Measurements from ENCODE around the gene METTL9.
"Not testable (repeated sequence)": the region's sequence is repeated elsewhere in the genome, so short reads cannot be mapped to it uniquely, and the experiment has no call there.

Gene METTL9

GRCh38 chr16:21625026-21625425 lies 25.6 kb downstream of the METTL9 start:
- TF ChIP-seq EZH2phosphoT487 (IDR thresholded peaks at IDR 0.05; ENCODE audit: borderline replicate concordance), result no peak
- Histone ChIP-seq H3K9me2 (replicated peaks; ENCODE audit: low read depth, low read length) (no peaks in the 10 kb centered on the region), H3K79me2 (ENCODE audit: insufficient read depth, low read length) (peaks cover 49% of the 10 kb centered on the region), H3K4me3 (ENCODE audit: low read length, poor library complexity, severe bottlenecking) (no peak overlapping the region), H3K36me3 (ENCODE audit: insufficient read depth, low read length) (peaks cover 58% of the 10 kb centered on the region), H3K4me2 (ENCODE audit: low read depth, low read length, poor library complexity, severe bottlenecking) (no peak overlapping the region), H4K20me1 (ENCODE audit: insufficient read depth, low read length, poor library complexity, severe bottlenecking) (no peaks in the 10 kb centered on the region), H3K27me3 (ENCODE audit: insufficient read depth, low read length, poor library complexity, severe bottlenecking) (no peaks in the 10 kb centered on the region), H3K9me3 (ENCODE audit: insufficient read depth, low read depth, low read length) (no peaks in the 10 kb centered on the region), H2AFZ (ENCODE audit: low read length) (no peak overlapping the region), H3F3A (ENCODE audit: low read depth) (peaks cover 13% of the 10 kb centered on the region), H3K9ac (ENCODE audit: low read depth, low read length, poor library complexity, severe bottlenecking) (no peak overlapping the region), H3K4me1 (ENCODE audit: insufficient read depth, low read length, poor library complexity, severe bottlenecking) (peaks cover 23% of the 10 kb centered on the region)

- peak overlapping the region; percentile 60 for H3K9ac ChIP-seq (ENCODE audit: low read depth, low read length, poor library complexity, severe bottlenecking)
- no peak for TF ChIP-seq CTCF (conservative IDR thresholded peaks at IDR 0.05; ENCODE audit: low read length)
- H2AFZ ChIP-seq (ENCODE audit: low read length), result no peak overlapping the region
- no peaks in the 10 kb centered on the region for H3K27me3 ChIP-seq (ENCODE audit: insufficient read depth, low read length, poor library complexity, severe bottlenecking)
- H3K79me2 ChIP-seq (ENCODE audit: insufficient read depth, low read length), result peaks cover 42% of the 10 kb centered on the region
- H3K4me3 ChIP-seq (ENCODE audit: low read length, poor library complexity, severe bottlenecking), result peak overlapping the region; percentile 62
- peaks cover 54% of the 10 kb centered on the region for H3K36me3 ChIP-seq (ENCODE audit: insufficient read depth, low read length)
- H3K4me1 ChIP-seq (ENCODE audit: insufficient read depth, low read length, poor library complexity, severe bottlenecking), result peaks cover 16% of the 10 kb centered on the region
- H3K9me3 ChIP-seq (ENCODE audit: insufficient read depth, low read depth, low read length), result no peaks in the 10 kb centered on the region
- no peaks in the 10 kb centered on the region for H3K9me2 ChIP-seq (replicated peaks; ENCODE audit: low read depth, low read length)
- H4K20me1 ChIP-seq (ENCODE audit: insufficient read depth, low read length, poor library complexity, severe bottlenecking), result no peaks in the 10 kb centered on the region
- H3K4me2 ChIP-seq (ENCODE audit: low read depth, low read length, poor library complexity, severe bottlenecking), result peak overlapping the region; percentile 80
- peaks cover 13% of the 10 kb centered on the region for H3F3A ChIP-seq (ENCODE audit: low read depth)
Measured at GRCh38 chr16:21626659-21627277, 27.4 kb downstream of the METTL9 start.

GRCh38 chr16:21628121-21628726 lies 28.8 kb downstream of the METTL9 start:
- no peak overlapping the region for H3K9ac ChIP-seq (ENCODE audit: low read depth, low read length, poor library complexity, severe bottlenecking)
- H3K4me3 ChIP-seq (ENCODE audit: low read length, poor library complexity, severe bottlenecking), result no peak overlapping the region
- H3K79me2 ChIP-seq (ENCODE audit: insufficient read depth, low read length), result peaks cover 31% of the 10 kb centered on the region
- H4K20me1 ChIP-seq (ENCODE audit: insufficient read depth, low read length, poor library complexity, severe bottlenecking), result no peaks in the 10 kb centered on the region
- no peaks in the 10 kb centered on the region for H3K27me3 ChIP-seq (ENCODE audit: insufficient read depth, low read length, poor library complexity, severe bottlenecking)
- peaks cover 14% of the 10 kb centered on the region for H3K4me1 ChIP-seq (ENCODE audit: insufficient read depth, low read length, poor library complexity, severe bottlenecking)
- TF ChIP-seq EZH2phosphoT487 (IDR thresholded peaks at IDR 0.05; ENCODE audit: borderline replicate concordance) (no peak), CTCF (conservative IDR thresholded peaks at IDR 0.05; ENCODE audit: low read length) (no peak)
- no peak overlapping the region for H3K4me2 ChIP-seq (ENCODE audit: low read depth, low read length, poor library complexity, severe bottlenecking)
- H3K36me3 ChIP-seq (ENCODE audit: insufficient read depth, low read length), result peaks cover 44% of the 10 kb centered on the region
- no peaks in the 10 kb centered on the region for H3K9me3 ChIP-seq (ENCODE audit: insufficient read depth, low read depth, low read length)
- peaks cover 13% of the 10 kb centered on the region for H3F3A ChIP-seq (ENCODE audit: low read depth)
- H3K9me2 ChIP-seq (replicated peaks; ENCODE audit: low read depth, low read length), result no peaks in the 10 kb centered on the region
- no peak overlapping the region for H2AFZ ChIP-seq (ENCODE audit: low read length)

GRCh38 chr16:21628772-21629171 lies 29.4 kb downstream of the METTL9 start:
- no peaks in the 10 kb centered on the region for H3K9me2 ChIP-seq (replicated peaks; ENCODE audit: low read depth, low read length)
- H3K9ac ChIP-seq (ENCODE audit: low read depth, low read length, poor library complexity, severe bottlenecking), result no peak overlapping the region
- H3K4me2 ChIP-seq (ENCODE audit: low read depth, low read length, poor library complexity, severe bottlenecking), result no peak overlapping the region
- TF ChIP-seq CTCF (conservative IDR thresholded peaks at IDR 0.05; ENCODE audit: low read length) (no peak), EZH2phosphoT487 (IDR thresholded peaks at IDR 0.05; ENCODE audit: borderline replicate concordance) (no peak)
- H3K4me3 ChIP-seq (ENCODE audit: low read length, poor library complexity, severe bottlenecking), result no peak overlapping the region
- peaks cover 39% of the 10 kb centered on the region for H3K36me3 ChIP-seq (ENCODE audit: insufficient read depth, low read length)
- no peaks in the 10 kb centered on the region for H4K20me1 ChIP-seq (ENCODE audit: insufficient read depth, low read length, poor library complexity, severe bottlenecking)
- H3K27me3 ChIP-seq (ENCODE audit: insufficient read depth, low read length, poor library complexity, severe bottlenecking), result no peaks in the 10 kb centered on the region
- no peaks in the 10 kb centered on the region for H3K9me3 ChIP-seq (ENCODE audit: insufficient read depth, low read depth, low read length)
- peaks cover 31% of the 10 kb centered on the region for H3K79me2 ChIP-seq (ENCODE audit: insufficient read depth, low read length)
- H2AFZ ChIP-seq (ENCODE audit: low read length), result no peak overlapping the region
- peaks cover 14% of the 10 kb centered on the region for H3K4me1 ChIP-seq (ENCODE audit: insufficient read depth, low read length, poor library complexity, severe bottlenecking)
- H3F3A ChIP-seq (ENCODE audit: low read depth), result peaks cover 13% of the 10 kb centered on the region

- not testable (repeated sequence) for H2AFZ ChIP-seq (ENCODE audit: low read length); H3K9ac ChIP-seq (ENCODE audit: low read depth, low read length, poor library complexity, severe bottlenecking); H3K9me3 ChIP-seq (ENCODE audit: insufficient read depth, low read depth, low read length); H4K20me1 ChIP-seq (ENCODE audit: insufficient read depth, low read length, poor library complexity, severe bottlenecking); H3K4me3 ChIP-seq (ENCODE audit: low read length, poor library complexity, severe bottlenecking); H3K4me2 ChIP-seq (ENCODE audit: low read depth, low read length, poor library complexity, severe bottlenecking); H3K9me2 ChIP-seq (replicated peaks; ENCODE audit: low read depth, low read length); H3K27me3 ChIP-seq (ENCODE audit: insufficient read depth, low read length, poor library complexity, severe bottlenecking)
- peaks cover 14% of the 10 kb centered on the region for H3K4me1 ChIP-seq (ENCODE audit: insufficient read depth, low read length, poor library complexity, severe bottlenecking)
- H3F3A ChIP-seq (ENCODE audit: low read depth), result peaks cover 13% of the 10 kb centered on the region
- H3K36me3 ChIP-seq (ENCODE audit: insufficient read depth, low read length), result peaks cover 37% of the 10 kb centered on the region
- H3K79me2 ChIP-seq (ENCODE audit: insufficient read depth, low read length), result peaks cover 22% of the 10 kb centered on the region
Measured at GRCh38 chr16:21629616-21630539, 30.5 kb downstream of the METTL9 start.

Data from Loucy (cell line).